Gastrocnemius medialis (tissue), 4 donors: ENCODE data around the gene RETSAT. TPM values are rescaled to one million over a fixed set of nuclear protein-coding genes. Genes with fewer than 3 reads are reported as not detected.

Experiments
- ATAC-seq, 2 donors: fragments of 150-250 bp; one replicate each; pipeline ENCODE4 v1.9.1; 2016
- DNase-seq, 2 donors: peaks; one replicate each; pipeline ENCODE4 v3.0.0-alpha.2; 2019
- H3K27ac ChIP-seq, 4 donors: fragments of 200-600 bp; sonication (generic); 1 replicate in 1 of 4; 2 replicates in 3 of 4; pipeline ENCODE4 v1.5.1; 2016 to 2018; ENCODE audit warnings: mild to moderate bottlenecking in 2 of 4, moderate library complexity in 1 of 4
- H3K27me3 ChIP-seq, 3 donors: fragments of 200-600 bp; sonication (generic) in 2 of 3; 1 replicate in 1 of 3; 2 replicates in 2 of 3; pipeline versions ENCODE4 v1.5.1 to v1.6.0; 2016 to 2019; ENCODE audit warnings: mild to moderate bottlenecking in 1 of 3, moderate library complexity in 1 of 3
- H3K36me3 ChIP-seq, 2 donors: fragments of 200-600 bp; sonication (generic) in 1 of 2; one replicate each; pipeline ENCODE4 v1.5.1; 2017 to 2018
- H3K4me1 ChIP-seq, 2 donors: fragments of 200-600 bp; sonication (generic) in 1 of 2; one replicate each; pipeline ENCODE4 v1.5.1; 2016 to 2017; ENCODE audit warnings: mild to moderate bottlenecking in 2 of 2
- H3K4me3 ChIP-seq, 4 donors: fragments of 200-600 bp; sonication (generic) in 3 of 4; 1 replicate in 1 of 4; 2 replicates in 3 of 4; pipeline ENCODE4 v1.5.1; 2016 to 2019; ENCODE audit warnings: mild to moderate bottlenecking in 2 of 4
- H3K9me3 ChIP-seq, 3 donors: fragments of 200-600 bp; sonication (generic) in 2 of 3; 1 replicate in 1 of 3; 2 replicates in 2 of 3; pipeline ENCODE4 v1.5.1; 2016 to 2019
- POLR2A ChIP-seq, 2 donors: fragments of 450-650 bp; IDR thresholded peaks; one replicate each; pipeline ENCODE4 v1.6.1; 2017; ENCODE audit warnings: antibody characterized with exemption in 2 of 2, mild to moderate bottlenecking in 2 of 2, moderate library complexity in 2 of 2
- in situ Hi-C, 4 donors: fragments of 200-750 bp; cut with MboI; loops; one replicate each; pipeline versions ENCODE4 v1.15.0 to v1.8.0; 2017; ENCODE audit warnings: low sequenced_read_pairs in 4 of 4
- intact Hi-C: fragments of 100-400 bp; cut with DNase I; formaldehyde crosslinking; loops from one replicate; pipeline ENCODE4 v1.15.1; 2023; ENCODE audit warnings: low total_unique reads
- total RNA-seq, 4 donors: library from RNA; depleted of rRNA; stranded (reverse); fragments of >200 nt; gene quantifications; one replicate each; pipeline versions ENCODE4 v1.1.0 to v1.2.3, GENCODE V29; 2016
- TF ChIP-seq, protein P1 (sequence below), 5 experiments: fragments of 450-650 bp in 3 of 5; fragments of 200-600 bp in 2 of 5; sonication (generic) in 2 of 5; IDR thresholded peaks in 4 of 5; conservative IDR thresholded peaks in 1 of 5; 1 replicate in 4 of 5; 2 replicates in 1 of 5; pipeline ENCODE4 v1.5.1; 2016 to 2019; ENCODE audit warnings: antibody characterized with exemption in 5 of 5, mild to moderate bottlenecking in 3 of 5, moderate library complexity in 3 of 5

Gene RETSAT
- total RNA-seq, 4 donors from 2014 or later, result 62.2 to 151 (median 116) TPM

DNA sequence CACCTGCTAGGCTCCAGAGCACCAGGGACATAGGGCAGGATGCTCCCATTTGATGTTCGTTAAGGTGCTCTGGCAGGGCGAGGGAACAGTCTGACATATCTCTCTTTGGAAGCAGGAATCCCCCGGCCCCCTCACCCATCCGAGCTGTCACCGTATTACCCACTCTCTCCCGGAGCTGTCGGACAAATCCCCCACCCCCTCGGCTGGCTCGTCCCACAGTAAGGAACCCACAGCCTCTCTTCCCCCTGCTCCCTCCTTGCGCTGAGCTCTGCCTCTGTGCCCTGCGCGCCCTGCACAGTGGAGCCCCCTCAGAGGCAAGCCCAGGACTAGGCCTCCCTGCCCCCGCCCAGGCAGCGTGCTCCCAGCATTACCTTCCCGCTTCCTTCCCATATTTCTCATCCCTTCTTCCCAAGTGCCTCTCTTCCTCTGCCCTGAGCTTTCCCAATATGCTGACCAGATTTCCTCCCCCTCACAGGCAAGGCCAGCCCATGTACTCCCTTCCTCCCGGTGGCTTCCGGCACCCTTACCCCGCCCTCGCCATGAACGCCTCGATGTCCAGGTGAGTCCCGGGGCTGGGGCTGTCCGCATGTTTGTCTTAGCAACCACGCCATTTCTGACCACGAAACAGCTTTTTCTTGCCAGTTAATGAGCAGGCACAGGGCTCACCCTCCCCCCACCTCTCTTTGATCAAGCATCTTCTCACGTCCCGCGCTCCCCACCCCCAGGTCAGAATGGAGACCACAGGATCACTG is 50.4 kb downstream of the RETSAT start:
- intact Hi-C loops (loop anchor here (5.0 kb wide), 1 partner anchor 377 kb away; no protein-coding TSS in a partner anchor), in situ Hi-C loops (no loop called here)
- H3K36me3 ChIP-seq, result peaks cover 0 to 17% of the 10 kb centered on the region in 2 donors
- ATAC-seq (no peak), DNase-seq (no peak)
- no peaks in the 10 kb centered on the region for H3K9me3 ChIP-seq
- peaks cover 6 to 10% of the 10 kb centered on the region in 2 donors for H3K4me1 ChIP-seq
- no peaks in the 10 kb centered on the region for H3K27me3 ChIP-seq
- no peak for TF ChIP-seq POLR2A (IDR thresholded peaks at IDR 0.05)
- TF ChIP-seq, protein P1, sequence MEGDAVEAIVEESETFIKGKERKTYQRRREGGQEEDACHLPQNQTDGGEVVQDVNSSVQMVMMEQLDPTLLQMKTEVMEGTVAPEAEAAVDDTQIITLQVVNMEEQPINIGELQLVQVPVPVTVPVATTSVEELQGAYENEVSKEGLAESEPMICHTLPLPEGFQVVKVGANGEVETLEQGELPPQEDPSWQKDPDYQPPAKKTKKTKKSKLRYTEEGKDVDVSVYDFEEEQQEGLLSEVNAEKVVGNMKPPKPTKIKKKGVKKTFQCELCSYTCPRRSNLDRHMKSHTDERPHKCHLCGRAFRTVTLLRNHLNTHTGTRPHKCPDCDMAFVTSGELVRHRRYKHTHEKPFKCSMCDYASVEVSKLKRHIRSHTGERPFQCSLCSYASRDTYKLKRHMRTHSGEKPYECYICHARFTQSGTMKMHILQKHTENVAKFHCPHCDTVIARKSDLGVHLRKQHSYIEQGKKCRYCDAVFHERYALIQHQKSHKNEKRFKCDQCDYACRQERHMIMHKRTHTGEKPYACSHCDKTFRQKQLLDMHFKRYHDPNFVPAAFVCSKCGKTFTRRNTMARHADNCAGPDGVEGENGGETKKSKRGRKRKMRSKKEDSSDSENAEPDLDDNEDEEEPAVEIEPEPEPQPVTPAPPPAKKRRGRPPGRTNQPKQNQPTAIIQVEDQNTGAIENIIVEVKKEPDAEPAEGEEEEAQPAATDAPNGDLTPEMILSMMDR (IDR thresholded peaks at IDR 0.05 in 4 of 5, conservative IDR thresholded peaks at IDR 0.05 in 1 of 5), result no peak
- no peak overlapping the region for H3K27ac ChIP-seq
- H3K4me3 ChIP-seq, result no peak overlapping the region

DNA sequence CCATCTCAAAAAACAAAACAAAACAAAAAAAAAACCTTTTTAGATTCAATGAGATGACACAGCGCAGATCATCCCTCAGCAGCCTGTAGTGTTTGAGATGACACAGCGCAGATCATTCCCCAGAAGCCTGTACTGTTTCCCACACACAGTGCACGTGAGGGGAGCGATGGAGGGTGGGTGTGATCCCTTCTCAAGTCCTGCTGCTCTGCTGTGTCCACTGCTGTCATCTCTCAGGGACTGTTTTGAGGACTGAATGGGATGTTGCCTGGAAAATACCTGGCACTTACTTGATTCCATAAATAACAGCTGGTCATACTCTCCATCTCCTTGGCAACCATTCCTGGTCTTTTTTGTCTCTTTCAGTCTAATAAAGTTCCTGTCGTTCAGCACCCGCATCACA is 52.2 kb downstream of the RETSAT start:
- Histone ChIP-seq H3K4me3 (no peak overlapping the region), H3K27me3 (no peaks in the 10 kb centered on the region), H3K36me3 (peaks cover 0 to 12% of the 10 kb centered on the region in 2 donors), H3K27ac (no peak overlapping the region), H3K4me1 (peaks cover 4 to 6% of the 10 kb centered on the region in 2 donors), H3K9me3 (no peaks in the 10 kb centered on the region)
- DNase-seq (no peak), ATAC-seq (no peak)
- no peak for TF ChIP-seq POLR2A (IDR thresholded peaks at IDR 0.05)
- TF ChIP-seq, protein P1 (IDR thresholded peaks at IDR 0.05 in 4 of 5, conservative IDR thresholded peaks at IDR 0.05 in 1 of 5), result no peak
- in situ Hi-C loops, result no loop called here
- intact Hi-C loops, result loop anchor here (5.0 kb wide), 1 partner anchor 375 kb away; no protein-coding TSS in a partner anchor

Other genes with a start within 250 kb of the RETSAT start
- gene TCF7L1, start 221.1 kb downstream of the RETSAT start, total RNA-seq, result 1 to 10 TPM; 1.1 to 3.9 (median 2.8) TPM
- 10 to 100 TPM; 29.5 to 81.7 (median 61.9) TPM for gene TGOLN2, start 26.5 kb downstream of the RETSAT start, total RNA-seq
- 10 to 100 TPM; 15.9 to 31.7 (median 25.0) TPM for gene ELMOD3, start 241 bp upstream of the RETSAT start, total RNA-seq
- 10 to 100 TPM; 15.9 to 35.6 (median 23.1) TPM for gene CAPG, start 55.8 kb upstream of the RETSAT start, total RNA-seq
- gene SH2D6, start 64.2 kb upstream of the RETSAT start, total RNA-seq, result 1 to 10 TPM in 1 of 4 donors, not detected in 3; 3.5 TPM
- gene MAT2A, start 184.6 kb upstream of the RETSAT start, total RNA-seq, result 100 to 1,000 TPM in 1 of 4 donors, 10 to 100 TPM in 3; 33.2 to 131 (median 56.0) TPM
- gene GGCX, start 207.0 kb upstream of the RETSAT start, total RNA-seq, result 10 to 100 TPM; 18.3 to 33.1 (median 28.2) TPM
- 10 to 100 TPM in 1 of 4 donors, 1 to 10 TPM in 3; 5.3 to 12.1 (median 7.1) TPM for gene VAMP8, start 223.1 kb upstream of the RETSAT start, total RNA-seq
- gene VAMP5, start 229.9 kb upstream of the RETSAT start, total RNA-seq, result 10 to 100 TPM; 19.9 to 47.0 (median 36.9) TPM
- gene RNF181, start 241.2 kb upstream of the RETSAT start, total RNA-seq, result 100 to 1,000 TPM; 207 to 235 (median 215) TPM
- 100 to 1,000 TPM in 1 of 4 donors, 10 to 100 TPM in 3; 44.4 to 102 (median 80.7) TPM for gene TMEM150A, start 248.2 kb upstream of the RETSAT start, total RNA-seq